GM21515 (cell line): ENCODE measurements around the gene PROM1.
A peak's percentile ranks its signal among the peaks of the same experiment; 100 is the strongest.

Experiments
- ATAC-seq: cut with Tn5 transposase; IDR thresholded peaks from one replicate; pipeline ENCODE4 v1.9.1; 2021; ENCODE audit not compliant: unreplicated experiment

Gene PROM1

GRCh38 chr4:16029886-16030285, 53.9 kb downstream of the PROM1 start:
- no peak for ATAC-seq

GRCh38 chr4:16029262-16029661, 54.6 kb downstream of the PROM1 start:
- no peak for ATAC-seq

GRCh38 chr4:16027626-16028025, 56.2 kb downstream of the PROM1 start:
- no peak for ATAC-seq

GRCh38 chr4:16027114-16027513, 56.7 kb downstream of the PROM1 start:
- no peak for ATAC-seq

- no peak for ATAC-seq
Measured at GRCh38 chr4:16026160-16026761, 57.6 kb downstream of the PROM1 start.

- ATAC-seq: no peak
Measured at GRCh38 chr4:16025268-16025667, 58.6 kb downstream of the PROM1 start.

GRCh38 chr4:16023776-16024408, 59.9 kb downstream of the PROM1 start:
- ATAC-seq: no peak

GRCh38 chr4:16021804-16022560, 61.8 kb downstream of the PROM1 start:
- ATAC-seq: no peak

DNA sequence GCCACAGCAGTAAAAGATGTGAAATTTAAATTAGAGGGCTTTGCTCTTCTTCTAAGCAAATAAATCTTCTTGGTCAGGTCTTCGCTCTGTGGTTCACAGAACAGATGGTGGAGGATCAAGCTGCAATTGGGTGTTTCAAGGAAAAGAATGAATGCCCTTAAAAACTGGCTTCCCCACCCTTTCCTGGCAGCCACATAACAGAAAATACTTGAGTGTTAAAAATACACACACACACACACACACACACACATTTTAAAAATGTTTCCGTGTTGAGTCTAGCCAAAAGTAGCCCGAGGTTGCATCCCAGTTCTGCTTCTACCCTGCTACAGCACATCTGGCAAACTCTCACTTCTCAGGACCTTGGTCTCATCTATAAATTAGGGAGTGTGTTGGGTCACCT, 64.2 kb downstream of the PROM1 start:
- ATAC-seq: no peak

DNA sequence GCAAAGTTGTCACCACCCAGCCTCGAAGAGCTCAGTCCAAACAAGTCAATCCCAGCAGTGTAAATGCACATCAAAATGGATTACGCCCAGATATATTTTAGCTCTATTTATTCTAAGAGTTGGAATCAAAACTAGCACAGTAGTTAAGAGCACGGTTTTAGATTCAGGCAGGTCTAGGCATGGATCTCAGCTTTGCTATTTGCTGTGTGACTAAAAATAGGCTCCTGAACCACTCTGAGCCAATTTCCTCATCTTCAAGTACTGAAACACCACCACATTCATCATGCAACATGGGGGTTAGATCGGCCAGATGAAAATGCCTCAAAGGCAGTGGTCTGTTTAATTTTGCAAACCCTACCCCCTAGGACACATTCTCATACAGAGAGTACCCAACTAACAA, 65.0 kb downstream of the PROM1 start:
- no peak for ATAC-seq

DNA sequence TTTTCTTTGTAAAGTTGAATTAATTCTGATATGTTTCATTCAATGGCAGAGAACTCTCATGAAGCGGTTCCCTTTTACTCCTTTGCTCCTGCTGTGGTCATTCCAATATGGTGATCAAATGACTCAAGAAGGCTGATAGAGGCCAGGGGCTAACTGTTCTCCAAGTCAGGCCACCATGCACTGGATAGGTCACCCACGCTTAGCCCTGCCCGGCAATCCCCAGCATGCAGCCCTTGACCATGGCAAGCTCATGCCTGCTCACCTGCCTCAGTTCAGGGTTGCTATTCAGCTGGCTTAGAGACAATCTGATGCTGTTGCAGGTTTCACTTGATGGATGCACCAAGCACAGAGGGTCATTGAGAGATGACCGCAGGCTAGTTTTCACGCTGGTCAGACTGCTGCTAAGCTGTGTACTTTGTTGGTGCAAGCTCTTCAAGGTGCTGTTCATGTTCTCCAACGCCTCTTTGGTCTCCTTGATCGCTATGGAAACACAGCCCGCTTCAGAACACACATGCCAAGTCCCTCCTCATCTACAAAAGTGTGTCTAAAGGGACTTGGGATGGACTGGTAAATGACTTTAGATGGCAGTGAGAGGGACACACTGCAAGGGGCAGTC, 65.7 kb downstream of the PROM1 start:
- no peak for ATAC-seq

GRCh38 chr4:16016536-16016935, 67.3 kb downstream of the PROM1 start:
- no peak for ATAC-seq

DNA sequence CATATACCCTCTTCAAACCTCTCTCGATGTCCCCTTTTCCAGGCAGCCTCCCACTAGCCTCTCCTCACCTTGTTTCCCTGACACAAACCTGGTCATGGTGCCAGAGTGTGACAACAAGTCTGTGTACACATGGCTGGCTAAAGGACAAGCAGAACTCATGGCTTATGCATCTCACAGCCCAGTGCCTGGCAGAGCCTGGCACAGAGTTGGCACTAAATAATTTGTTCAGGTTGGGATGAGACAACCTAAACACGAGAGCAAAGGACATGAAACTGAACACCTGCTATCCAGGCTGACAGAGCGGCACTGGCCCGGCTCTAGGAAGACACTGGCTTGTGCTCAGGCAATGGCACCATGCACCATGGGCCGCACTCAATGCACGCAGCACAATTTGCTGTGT, 72.7 kb downstream of the PROM1 start:
- ATAC-seq: no peak

DNA sequence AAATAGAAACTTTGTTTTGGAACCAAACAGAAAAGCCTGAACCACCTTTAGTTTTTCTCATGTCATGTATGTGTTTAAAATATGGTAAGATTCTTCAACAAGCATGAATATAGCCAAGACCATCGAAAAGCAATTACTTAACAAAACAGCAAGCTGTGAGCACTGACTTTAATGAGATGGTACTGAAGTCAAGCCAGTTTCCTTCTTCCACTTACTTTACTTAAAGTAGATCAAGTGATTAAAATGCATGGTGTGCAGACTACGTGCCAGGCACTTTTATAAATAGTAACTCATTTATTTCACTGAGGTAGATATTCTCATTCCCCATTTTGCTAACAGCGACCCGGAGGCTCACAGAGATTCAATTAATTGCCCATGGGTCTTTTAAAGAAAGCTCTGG, 74.7 kb downstream of the PROM1 start:
- no peak for ATAC-seq

DNA sequence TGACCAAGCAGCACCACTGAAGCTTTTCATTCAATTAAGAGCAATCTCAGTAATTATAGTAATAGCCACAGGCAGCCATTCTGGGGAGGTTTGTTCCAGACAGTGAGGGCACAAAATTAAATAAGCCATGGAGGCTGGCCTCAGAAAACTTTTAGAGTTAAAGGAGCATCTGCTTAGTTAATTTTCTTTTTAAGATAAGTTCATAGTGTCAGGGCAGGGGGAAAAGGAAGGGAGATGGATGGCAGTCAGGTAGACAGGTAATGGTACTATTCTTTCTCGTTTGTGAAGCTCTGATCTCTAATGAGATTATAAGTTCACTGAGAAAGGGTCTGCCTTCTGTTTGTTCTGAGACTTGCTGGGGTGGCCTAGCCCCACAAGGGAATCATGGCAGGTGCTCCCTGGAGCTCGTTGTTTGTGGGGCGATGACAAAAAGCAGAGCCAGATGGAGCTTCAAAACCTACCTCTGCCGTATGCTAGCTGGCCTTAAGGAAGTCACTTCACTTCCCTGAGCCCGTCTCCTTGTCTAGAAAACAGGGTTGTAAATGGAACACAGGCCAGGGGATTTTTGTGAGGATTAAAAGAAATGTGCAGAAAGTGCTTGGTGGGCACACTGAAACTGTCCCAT, 76.2 kb downstream of the PROM1 start:
- ATAC-seq: no peak

DNA sequence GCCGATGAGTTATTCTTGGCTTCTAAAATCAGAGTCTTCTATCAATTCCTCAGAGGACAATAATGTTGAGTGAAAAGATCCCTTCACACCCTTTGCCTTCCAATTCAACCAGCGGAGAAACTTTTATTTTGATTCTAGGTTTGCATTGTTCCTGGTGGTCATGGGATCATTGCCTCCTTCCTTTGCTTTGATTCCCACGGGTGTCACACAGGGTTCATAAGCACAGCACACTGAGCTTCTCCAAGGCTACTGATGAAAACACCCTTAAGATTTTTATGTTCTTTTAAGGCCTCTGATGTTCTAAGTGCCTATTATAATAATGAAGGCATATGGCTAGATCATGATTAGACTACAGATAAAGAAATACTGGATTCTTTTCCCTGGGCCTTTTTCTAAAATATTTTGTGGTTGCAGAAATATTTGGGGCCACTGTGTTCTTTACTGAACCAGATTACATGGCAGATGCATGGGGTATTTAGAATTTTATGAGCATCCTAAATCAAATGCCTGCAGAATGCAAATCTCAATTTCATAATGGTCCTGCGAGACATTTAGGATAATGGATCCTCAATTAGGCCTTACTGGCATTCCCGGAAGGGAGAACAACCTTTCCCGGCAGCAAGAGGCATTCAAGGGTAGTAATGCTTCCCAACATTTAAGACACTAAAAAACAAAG, 76.9 kb downstream of the PROM1 start:
- ATAC-seq: no peak

DNA sequence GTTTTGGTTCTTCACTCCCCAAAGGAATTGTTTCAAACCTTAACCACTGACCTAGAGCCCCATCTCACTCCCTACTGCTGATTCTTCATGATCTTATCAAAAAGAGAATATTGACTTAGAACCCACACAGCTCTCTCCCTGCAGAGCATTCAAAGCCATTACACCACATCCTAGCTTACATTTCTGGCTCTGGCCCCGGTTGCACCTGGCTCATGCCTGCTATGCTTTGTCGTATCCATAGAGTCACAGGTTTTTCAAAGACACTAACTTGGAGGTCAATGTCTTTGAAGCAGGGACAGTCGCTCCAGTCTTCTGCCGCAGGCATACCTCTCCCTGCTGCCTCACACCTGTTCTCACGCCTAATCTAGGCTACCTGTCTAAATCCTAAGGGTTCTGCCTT, 78.1 kb downstream of the PROM1 start:
- ATAC-seq: no peak

DNA sequence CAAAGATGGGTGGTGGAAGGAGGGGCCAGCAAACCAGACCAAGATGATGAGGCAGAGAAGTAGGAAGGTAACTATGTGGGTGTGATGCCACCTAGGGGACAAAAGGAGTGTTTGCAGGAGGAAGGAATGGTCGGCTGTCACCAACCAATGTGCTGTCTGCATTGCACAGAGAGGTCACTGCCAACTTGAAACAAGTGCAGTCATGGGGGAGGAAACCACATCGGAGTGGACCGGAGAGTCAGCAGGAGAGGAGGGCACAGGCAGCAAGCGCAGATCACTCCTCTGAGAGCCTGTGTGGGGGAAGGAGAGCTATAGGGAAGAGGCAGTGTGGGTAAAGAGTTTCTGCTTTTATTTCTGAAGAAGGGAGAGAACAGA, 82.4 kb downstream of the PROM1 start:
- ATAC-seq: peak; percentile 98

GRCh38 chr4:16000708-16001483, 82.9 kb downstream of the PROM1 start:
- ATAC-seq: no peak

- ATAC-seq: no peak
Measured at GRCh38 chr4:15996773-15997172, 87.0 kb downstream of the PROM1 start.
